G401 (cell line): ENCODE results near the gene IFNG-AS1. TPM values are rescaled to one million over a fixed set of nuclear protein-coding genes. Genes with fewer than 3 reads are reported as not detected.

Experiments
- total RNA-seq: library from RNA; depleted of rRNA; stranded (reverse); fragments of >200 nt; shearing (Covaris generic); gene quantifications from 2 replicates; pipeline ENCODE4 v1.2.3, GENCODE V29; 2014; rRNA removed

The IFNG-AS1 gene
- total RNA-seq, 1 experiment from 2014 or later, result not detected

Other genes starting within 250 kb of the IFNG-AS1 start
- not detected in 2 replicates for gene IFNG, start 170.3 kb downstream of the IFNG-AS1 start, total RNA-seq
- gene IL26, start 236.4 kb downstream of the IFNG-AS1 start, total RNA-seq, result not detected in 2 replicates